GM12878 (cell line): ENCODE results near the gene VCPKMT. TPM values are rescaled to one million over a fixed set of nuclear protein-coding genes. Genes with fewer than 3 reads are reported as not detected.

Source experiments
- ATAC-seq: fragments of 200-7000 bp; cut with Tn5 transposase; 3 replicates; pipeline ENCODE4 v1.9.1; 2020; ENCODE audit warnings: mild to moderate bottlenecking, moderate library complexity
- BruUV-seq: library from RNA; stranded (reverse); fragments of 400-500 nt; replicated peaks from 2 replicates; lab custom pipeline; 2021; lab: Mats Ljungman, UMichigan
- CTCF ChIA-PET: fragments of 300-600 bp; sonication (Branson Sonifier 250); formaldehyde crosslinking; extraction: SDS; loops from one replicate; lab custom pipeline; 2021; ENCODE audit warnings: inconsistent platforms; lab: Yijun Ruan, JAX
- POLR2A ChIA-PET: fragments of 350-600 bp; formaldehyde crosslinking; extraction: SDS; loops from one replicate; lab custom pipeline; 2021; ENCODE audit warnings: inconsistent platforms; lab: Charles Lee
- RAD21 ChIA-PET: fragments of 300-600 bp; sonication (Branson Sonifier 250); formaldehyde crosslinking; loops from one replicate; lab custom pipeline; 2023; ENCODE audit warnings: antibody characterized with exemption; ENCODE audit not compliant: unreplicated experiment; lab: Charles Lee
- SMC1A ChIA-PET: fragments of 300-600 bp; sonication (Branson Sonifier 250); formaldehyde crosslinking; loops from one replicate; lab custom pipeline; 2023; ENCODE audit not compliant: unreplicated experiment, uncharacterized antibody; lab: Charles Lee
- DNase-seq: peaks from one replicate; pipeline ENCODE4 v3.0.0-alpha.2; 2011; ENCODE audit warnings: low read depth, low spot score
- FAIRE-seq: peaks from 3 replicates; lab custom pipeline; 2011; peaks lifted over from hg19 to GRCh38; lab: Jason Lieb, UNC
- H2AFZ ChIP-seq: 2 replicates; pipeline ENCODE4 v1.6.0; 2011; ENCODE audit warnings: low read depth, low read length, control low read depth; ENCODE audit not compliant: control insufficient read depth
- H3K27ac ChIP-seq: 2 replicates; pipeline ENCODE4 v1.5.1; 2011; ENCODE audit warnings: control low read depth; ENCODE audit not compliant: control insufficient read depth, insufficient read depth
- H3K27me3 ChIP-seq, 2 experiments: replicated peaks in 1 of 2; 2 replicates each; pipeline versions ENCODE4 v1.6.0 to v1.6.1; 2011; ENCODE audit warnings: low read length in 1 of 2; ENCODE audit not compliant: control insufficient read depth in 2 of 2, insufficient read depth in 2 of 2
- H3K36me3 ChIP-seq, 2 experiments: 2 replicates each; pipeline ENCODE4 v1.5.1; 2011; ENCODE audit warnings: low read length in 1 of 2; ENCODE audit not compliant: control insufficient read depth in 2 of 2, insufficient read depth in 2 of 2
- H3K4me1 ChIP-seq: 2 replicates; pipeline ENCODE4 v1.6.1; 2011; ENCODE audit warnings: mild to moderate bottlenecking, low read length, moderate library complexity, mixed read lengths; ENCODE audit not compliant: control insufficient read depth, insufficient read depth
- H3K4me2 ChIP-seq: 2 replicates; pipeline ENCODE4 v1.6.0; 2011; ENCODE audit warnings: control low read depth; ENCODE audit not compliant: control insufficient read depth, insufficient read depth
- H3K4me3 ChIP-seq: fragments of 200-600 bp; sonication (generic); 2 replicates; pipeline ENCODE4 v1.5.1; 2016
- H3K79me2 ChIP-seq: 2 replicates; pipeline ENCODE4 v1.6.0; 2011; ENCODE audit warnings: low read length; ENCODE audit not compliant: control insufficient read depth, insufficient read depth
- H3K9ac ChIP-seq: 2 replicates; pipeline ENCODE4 v1.8.0; 2011; ENCODE audit warnings: low read length, control low read depth, mixed read lengths; ENCODE audit not compliant: control insufficient read depth, insufficient read depth
- H3K9me3 ChIP-seq: replicated peaks from 3 replicates; pipeline ENCODE4 v1.5.1; 2011; ENCODE audit warnings: mild to moderate bottlenecking, low read length; ENCODE audit not compliant: control insufficient read depth, insufficient read depth
- H4K20me1 ChIP-seq: 2 replicates; pipeline ENCODE4 v1.6.0; 2011; ENCODE audit not compliant: control insufficient read depth, insufficient read depth
- E2F8 ChIP-seq: fragments of 450-650 bp; IDR thresholded peaks from 2 replicates; pipeline ENCODE4 v1.6.1; 2018; ENCODE audit warnings: mild to moderate bottlenecking, low read depth, moderate library complexity; ENCODE audit not compliant: partially characterized antibody
- NFXL1 ChIP-seq: fragments of 450-650 bp; IDR thresholded peaks from 2 replicates; pipeline ENCODE4 v1.6.1; 2017; ENCODE audit warnings: antibody characterized with exemption, mild to moderate bottlenecking, borderline replicate concordance
- TARDBP ChIP-seq: IDR thresholded peaks from 2 replicates; pipeline ENCODE4 v1.6.1; 2016; ENCODE audit warnings: borderline replicate concordance
- WGBS: methylation state at CpG from one replicate; pipeline ENCODE4 v1.1.6; 2016; ENCODE audit warnings: low lambda C conversion rate; ENCODE audit not compliant: insufficient replicate concordance, insufficient coverage; ENCODE audit errors: missing lambda C conversion rate; 5-methylcytosine and 5-hydroxymethylcytosine counted together
- in situ Hi-C: fragments of 300-500 bp; cut with MboI; formaldehyde crosslinking; loops from 9 replicates; pipeline ENCODE4 v1.14.3; 2018; ENCODE audit warnings: mixed read lengths
- intact Hi-C: fragments of 100-400 bp; cut with micrococcal nuclease; formaldehyde crosslinking; loops from one replicate; pipeline ENCODE4 v1.14.2; 2022; ENCODE audit not compliant: unreplicated experiment
- polyA plus RNA-seq, 11 experiments: library from polyadenylated mRNA; depleted of rRNA in 4 of 11; unstranded in 6 of 11; stranded (reverse) in 5 of 11; fragments of >200 nt; fragmentation: Nextera tagmentation in 4 of 11; fragmentation: Illumina TruSeq in 1 of 11; extraction: Ambion mirVana in 4 of 11; extraction: Trizol in 1 of 11; gene quantifications; 1 replicate in 1 of 11; 2 replicates in 10 of 11; pipeline versions ENCODE4 v1.2.1 to v1.2.3, GENCODE V29; 2011 to 2016; ENCODE audit warnings: inconsistent platforms in 2 of 11, missing spikeins in 2 of 11, low read depth in 1 of 11
- total RNA-seq, 4 experiments: library from RNA; depleted of rRNA in 3 of 4; stranded (reverse); fragments of >200 nt in 3 of 4; fragmentation: Illumina TruSeq in 1 of 4; extraction: Trizol in 1 of 4; gene quantifications; 2 replicates each; pipeline versions ENCODE4 v1.2.1 to v1.2.3, GENCODE V29; 2013 to 2021

The VCPKMT gene
- total and polyA plus RNA-seq, 10 of the 15 experiments (the other 5 are each of a cell fraction or from before 2014, with no cell fraction given), result 8.5 to 18.4 (median 12.8) TPM

- Histone ChIP-seq H3K9me3 (no peaks in the 10 kb centered on the region), H3K4me2 (no peak overlapping the region), H3K36me3 (no peaks in the 10 kb centered on the region; a peak in 1 of 4 replicates), H2AFZ (no peak overlapping the region), H3K9ac (no peak overlapping the region), H3K27me3 (no peaks in the 10 kb centered on the region), H3K79me2 (no peaks in the 10 kb centered on the region), H4K20me1 (no peaks in the 10 kb centered on the region), H3K4me3 (no peak overlapping the region), H3K27ac (no peak overlapping the region), H3K4me1 (peaks cover 2% of the 10 kb centered on the region; the same call in 1 of the 2 replicates)
- no TSS peak for BruUV-seq
- ATAC-seq, result no peak
- ChIA-PET SMC1A (interaction anchor here (0.7 to 6.3 kb wide), 13 partner anchors 10 to 500 kb away, joined by 3 to 68 read pairs (median 3); no protein-coding TSS in a partner anchor), CTCF (interaction anchor here (0.6 to 13.7 kb wide), 11 partner anchors 8 to 249 kb away, joined by 3 to 243 read pairs (median 3); partner anchors contain the start of gene NEMF), POLR2A (interaction anchor here (0.6 to 1.5 kb wide), 6 partner anchors 16 to 251 kb away, joined by 3 to 4 read pairs (median 3); no protein-coding TSS in a partner anchor), RAD21 (interaction anchor here (0.9 to 3.4 kb wide), 11 partner anchors 14 to 640 kb away, joined by 3 to 11 read pairs (median 4); no protein-coding TSS in a partner anchor)
- TF ChIP-seq TARDBP (no peak), NFXL1 (no peak), E2F8 (no peak)
- WGBS, result 99% methylated on average over 7 of the region's 7 CpGs
- FAIRE-seq, result no peak
- in situ Hi-C loops (no loop called here), intact Hi-C loops (no loop called here)
- DNase-seq, result no peak
Measured at GRCh38 chr14:50101417-50101816, 15.0 kb downstream of the VCPKMT start.
